H1 (cell line): ENCODE results near the gene MYO5A.

Experiments used
- ASH2L ChIP-seq: fragments of 200-600, 300-600 bp; sonication (generic); IDR thresholded peaks from one replicate; pipeline ENCODE4 v1.7.1; 2017; ENCODE audit warnings: low read length
- BRCA1 ChIP-seq: IDR thresholded peaks from 2 replicates; pipeline ENCODE4 v1.6.1; 2012; ENCODE audit warnings: low read depth, low read length, improper control_type of control experiment
- CBX8 ChIP-seq: fragments of 300-800, 300-1000 bp; sonication (generic); IDR thresholded peaks from 2 replicates; pipeline ENCODE4 v1.7.1; 2016; ENCODE audit warnings: low read depth, low read length, borderline replicate concordance
- CTCF ChIP-seq, 3 experiments: IDR thresholded peaks; 1 replicate in 2 of 3; 2 replicates in 1 of 3; pipeline versions ENCODE4 v1.5.1 to v1.6.1; 2011; ENCODE audit warnings: low read length in 3 of 3, mild to moderate bottlenecking in 3 of 3, inconsistent platforms in 2 of 3, low read depth in 1 of 3, moderate library complexity in 1 of 3; ENCODE audit not compliant: insufficient read depth in 1 of 3; ENCODE audit errors: control extremely low read depth in 1 of 3
- EP300 ChIP-seq, 2 experiments: IDR thresholded peaks; 1 replicate in 1 of 2; 2 replicates in 1 of 2; pipeline ENCODE4 v1.6.1; 2011 to 2012; ENCODE audit warnings: low read depth in 2 of 2, low read length in 2 of 2, mild to moderate bottlenecking in 2 of 2, borderline replicate concordance in 1 of 2, inconsistent platforms in 1 of 2, moderate library complexity in 1 of 2
- JUND ChIP-seq: IDR thresholded peaks from 2 replicates; pipeline ENCODE4 v1.6.1; 2011; ENCODE audit warnings: mild to moderate bottlenecking, improper control_type of control experiment, low read length
- POLR2A ChIP-seq, 2 experiments: IDR thresholded peaks; 1 replicate in 1 of 2; 2 replicates in 1 of 2; pipeline ENCODE4 v1.6.1; 2011; ENCODE audit warnings: low read depth in 2 of 2, low read length in 2 of 2, mild to moderate bottlenecking in 2 of 2; ENCODE audit errors: control extremely low read depth in 1 of 2
- YY1 ChIP-seq: IDR thresholded peaks from 2 replicates; pipeline ENCODE4 v1.6.1; 2011; ENCODE audit warnings: low read depth, mild to moderate bottlenecking, low read length

GRCh38 chr15:52527196-52527910, 1.3 kb downstream of the MYO5A start:
- TF ChIP-seq CTCF (IDR thresholded peaks at IDR 0.05; ENCODE audit: control extremely low read depth in 1 of 3, insufficient read depth in 1 of 3, low read depth in 1 of 3, low read length in 3 of 3) (no peak), ASH2L (no peak), EP300 (IDR thresholded peaks at IDR 0.05; ENCODE audit: borderline replicate concordance in 1 of 2, low read depth in 2 of 2, low read length in 2 of 2) (no peak), POLR2A (IDR thresholded peaks at IDR 0.05; ENCODE audit: control extremely low read depth in 1 of 2, low read depth in 2 of 2, low read length in 2 of 2) (no peak), YY1 (no peak), BRCA1 (no peak), JUND (no peak), CBX8 (no peak)
